ENCODE results near the gene CBR4. TPM values are rescaled to one million over a fixed set of nuclear protein-coding genes. Genes with fewer than 3 reads are reported as not detected.
"Not testable (repeated sequence)": the region's sequence is repeated elsewhere in the genome, so short reads cannot be mapped to it uniquely, and the experiment has no call there.

CBR4 gene
- total RNA-seq, 2 experiments from 2014 or later: 21.9 to 40.9 TPM

DNA sequence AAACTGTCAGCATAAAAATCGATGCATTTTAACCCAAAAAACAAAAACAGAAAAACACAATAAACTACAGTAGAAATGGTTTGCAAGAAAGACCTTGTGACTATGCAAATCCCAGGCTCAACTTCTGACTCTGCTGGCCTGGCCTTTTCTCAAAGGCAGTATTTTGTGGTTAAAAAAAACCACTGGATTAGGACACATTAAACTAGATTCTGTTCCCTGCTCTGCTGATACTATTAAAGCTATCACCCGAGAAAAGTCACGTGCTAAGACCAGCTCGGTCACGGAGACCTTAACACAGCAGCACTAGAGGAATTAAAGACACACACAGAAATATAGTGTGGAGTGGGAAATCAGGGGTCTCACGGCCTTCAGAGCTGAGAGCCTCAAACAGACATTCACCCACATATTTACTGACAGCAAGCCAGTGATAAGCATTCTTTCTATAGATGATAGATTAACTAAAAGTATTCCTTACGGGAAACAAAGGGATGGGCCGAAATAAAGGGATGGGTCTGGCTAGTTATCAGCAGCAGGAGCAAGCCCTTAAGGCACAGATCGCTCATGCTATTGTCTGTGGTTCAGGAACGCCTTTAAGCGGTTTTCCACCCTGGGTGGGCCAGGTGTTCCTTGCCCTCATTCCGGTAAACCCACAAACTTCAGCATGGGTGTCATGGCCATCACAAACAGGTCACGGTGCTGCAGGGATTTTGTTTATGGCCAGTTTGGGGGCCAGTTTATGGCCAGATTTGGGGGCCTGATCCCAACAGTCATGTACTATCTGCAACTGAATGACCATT, 16.1 kb downstream of the CBR4 start:
- Histone ChIP-seq H3K79me2 (ENCODE audit: insufficient read depth, low read depth, low read length) (no peaks in the 10 kb centered on the region), H3K36me3 (ENCODE audit: insufficient read depth, low read length) (peaks cover 56% of the 10 kb centered on the region), H3K27ac (ENCODE audit: low read depth, low read length, poor library complexity, severe bottlenecking) (no peak overlapping the region), H3K9me2 (ENCODE audit: insufficient read depth, low read length) (no peaks in the 10 kb centered on the region), H3K4me2 (ENCODE audit: low read length) (no peak overlapping the region), H3K9me3 (ENCODE audit: low read length) (no peaks in the 10 kb centered on the region), H3K4me1 (ENCODE audit: insufficient read depth, low read length, poor library complexity, severe bottlenecking) (no peaks in the 10 kb centered on the region), H3K4me3 (ENCODE audit: low read depth, low read length, poor library complexity, severe bottlenecking) (no peak overlapping the region), H4K20me1 (ENCODE audit: insufficient read depth, low read length) (no peaks in the 10 kb centered on the region; the same call in 1 of the 2 replicates), H2AFZ (ENCODE audit: low read length) (no peak overlapping the region)
- ChIA-PET POLR2A (no interaction called here), CTCF (ENCODE audit: unreplicated experiment) (no interaction called here)
- no TSS peak for BruUV-seq (replicated peaks)
- intact Hi-C loops (cut with micrococcal nuclease; ENCODE audit: unreplicated experiment): no loop called here
- TF ChIP-seq, protein P1, sequence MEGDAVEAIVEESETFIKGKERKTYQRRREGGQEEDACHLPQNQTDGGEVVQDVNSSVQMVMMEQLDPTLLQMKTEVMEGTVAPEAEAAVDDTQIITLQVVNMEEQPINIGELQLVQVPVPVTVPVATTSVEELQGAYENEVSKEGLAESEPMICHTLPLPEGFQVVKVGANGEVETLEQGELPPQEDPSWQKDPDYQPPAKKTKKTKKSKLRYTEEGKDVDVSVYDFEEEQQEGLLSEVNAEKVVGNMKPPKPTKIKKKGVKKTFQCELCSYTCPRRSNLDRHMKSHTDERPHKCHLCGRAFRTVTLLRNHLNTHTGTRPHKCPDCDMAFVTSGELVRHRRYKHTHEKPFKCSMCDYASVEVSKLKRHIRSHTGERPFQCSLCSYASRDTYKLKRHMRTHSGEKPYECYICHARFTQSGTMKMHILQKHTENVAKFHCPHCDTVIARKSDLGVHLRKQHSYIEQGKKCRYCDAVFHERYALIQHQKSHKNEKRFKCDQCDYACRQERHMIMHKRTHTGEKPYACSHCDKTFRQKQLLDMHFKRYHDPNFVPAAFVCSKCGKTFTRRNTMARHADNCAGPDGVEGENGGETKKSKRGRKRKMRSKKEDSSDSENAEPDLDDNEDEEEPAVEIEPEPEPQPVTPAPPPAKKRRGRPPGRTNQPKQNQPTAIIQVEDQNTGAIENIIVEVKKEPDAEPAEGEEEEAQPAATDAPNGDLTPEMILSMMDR (conservative IDR thresholded peaks at IDR 0.05; ENCODE audit: low read length): no peak
- no peak for DNase-seq (ENCODE audit: low spot score)

DNA sequence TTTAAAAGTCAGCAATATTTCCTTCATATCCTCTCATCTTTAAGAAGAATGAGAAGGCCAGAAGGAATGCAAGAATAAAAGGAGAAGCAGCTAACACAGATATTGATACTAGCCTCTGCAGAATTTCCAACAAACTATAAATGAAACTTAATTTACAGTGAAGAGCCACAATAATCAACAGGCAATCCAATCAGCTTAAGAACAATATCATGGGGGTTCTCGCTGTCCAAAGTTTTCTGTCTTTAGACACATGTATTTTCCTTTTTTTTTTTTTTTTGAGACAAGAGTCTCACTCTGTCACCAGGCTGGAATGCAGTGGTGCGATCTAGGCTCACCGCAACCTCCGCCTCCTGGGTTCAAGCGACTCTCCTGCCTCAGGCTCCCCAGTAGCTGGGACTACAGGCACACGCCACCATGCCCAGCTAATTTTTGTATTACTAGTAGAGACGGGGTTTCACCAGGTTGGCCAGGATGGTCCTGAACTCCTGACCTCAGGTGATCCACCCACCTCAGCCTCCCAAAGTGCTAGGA, 17.0 kb downstream of the CBR4 start:
- H3K4me2 ChIP-seq (ENCODE audit: low read length); H3K9me3 ChIP-seq (ENCODE audit: low read length); H3K4me1 ChIP-seq (ENCODE audit: insufficient read depth, low read length, poor library complexity, severe bottlenecking); H3K4me3 ChIP-seq (ENCODE audit: low read depth, low read length, poor library complexity, severe bottlenecking); BruUV-seq (replicated peaks); H3K79me2 ChIP-seq (ENCODE audit: insufficient read depth, low read depth, low read length); CTCF ChIA-PET (ENCODE audit: unreplicated experiment); intact Hi-C loops (cut with micrococcal nuclease; ENCODE audit: unreplicated experiment); H3K27ac ChIP-seq (ENCODE audit: low read depth, low read length, poor library complexity, severe bottlenecking); H3K9me2 ChIP-seq (ENCODE audit: insufficient read depth, low read length); DNase-seq (ENCODE audit: low spot score); H4K20me1 ChIP-seq (ENCODE audit: insufficient read depth, low read length); H2AFZ ChIP-seq (ENCODE audit: low read length): not testable (repeated sequence)
- H3K36me3 ChIP-seq (ENCODE audit: insufficient read depth, low read length): peaks cover 48% of the 10 kb centered on the region
- POLR2A ChIA-PET: interaction anchor here (0.8 kb wide), 1 partner anchor 17 kb away, joined by 3 read pairs; no protein-coding TSS in a partner anchor

DNA sequence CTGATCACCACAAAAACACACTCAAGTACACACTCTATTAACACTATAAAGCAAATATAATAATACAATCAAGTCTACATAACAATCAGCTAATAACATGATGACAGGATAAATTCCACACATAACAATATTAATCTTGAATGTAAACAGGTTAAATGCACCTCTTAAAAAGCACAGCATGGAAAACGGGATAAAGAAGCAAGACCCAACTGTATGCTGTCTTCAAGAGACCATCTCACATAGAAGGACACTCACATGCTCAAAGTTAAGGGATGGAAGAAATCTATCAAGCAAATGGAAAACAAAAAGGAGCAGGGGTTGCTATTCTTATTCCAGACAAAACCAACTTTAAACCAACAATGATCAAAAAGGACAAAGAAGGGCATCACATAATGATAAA, 28.1 kb downstream of the CBR4 start:
- DNase-seq (ENCODE audit: low spot score): no peak
- ChIA-PET POLR2A (interaction anchor here (0.8 kb wide), 1 partner anchor 10 kb away, joined by 3 read pairs; no protein-coding TSS in a partner anchor), CTCF (ENCODE audit: unreplicated experiment) (no interaction called here)
- H3K4me2 ChIP-seq (ENCODE audit: low read length): no peak overlapping the region
- H2AFZ ChIP-seq (ENCODE audit: low read length): no peak overlapping the region
- intact Hi-C loops (cut with micrococcal nuclease; ENCODE audit: unreplicated experiment): no loop called here
- no peaks in the 10 kb centered on the region for H4K20me1 ChIP-seq (ENCODE audit: insufficient read depth, low read length)
- no peaks in the 10 kb centered on the region for H3K79me2 ChIP-seq (ENCODE audit: insufficient read depth, low read depth, low read length)
- H3K9me3 ChIP-seq (ENCODE audit: low read length): no peaks in the 10 kb centered on the region
- H3K36me3 ChIP-seq (ENCODE audit: insufficient read depth, low read length): peaks cover 62% of the 10 kb centered on the region
- TF ChIP-seq, protein P1 (conservative IDR thresholded peaks at IDR 0.05; ENCODE audit: low read length): no peak
- no peak overlapping the region for H3K4me3 ChIP-seq (ENCODE audit: low read depth, low read length, poor library complexity, severe bottlenecking)
- no peak overlapping the region for H3K27ac ChIP-seq (ENCODE audit: low read depth, low read length, poor library complexity, severe bottlenecking)
- H3K9me2 ChIP-seq (ENCODE audit: insufficient read depth, low read length): no peaks in the 10 kb centered on the region
- no TSS peak for BruUV-seq (replicated peaks)
- no peaks in the 10 kb centered on the region for H3K4me1 ChIP-seq (ENCODE audit: insufficient read depth, low read length, poor library complexity, severe bottlenecking)
